Uterus (tissue), 2 donors: ENCODE measurements around the gene MAPKAPK3.

Experiments
- CTCF ChIP-seq, 4 experiments: fragments of 200-600 bp in 2 of 4; fragments of 450-650 bp in 2 of 4; sonication (generic) in 2 of 4; IDR thresholded peaks; one replicate each; pipeline ENCODE4 v1.5.1; 2016 to 2019; ENCODE audit warnings: antibody characterized with exemption in 4 of 4, mild to moderate bottlenecking in 2 of 4, moderate library complexity in 1 of 4
- POLR2A ChIP-seq, 2 donors: fragments of 450-650 bp; IDR thresholded peaks; one replicate each; pipeline ENCODE4 v1.6.1; 2016; ENCODE audit warnings: antibody characterized with exemption in 2 of 2, mild to moderate bottlenecking in 1 of 2, moderate library complexity in 1 of 2

GRCh38 chr3:50570508-50571279 is 46.3 kb upstream of the MAPKAPK3 start:
- TF ChIP-seq POLR2A (IDR thresholded peaks at IDR 0.05) (no peak), CTCF (IDR thresholded peaks at IDR 0.05) (no peak)
